ENCODE data around the gene BBS1. TPM values are rescaled to one million over a fixed set of nuclear protein-coding genes. Genes with fewer than 3 reads are reported as not detected.
"Not testable (repeated sequence)": the region's sequence is repeated elsewhere in the genome, so short reads cannot be mapped to it uniquely, and the experiment has no call there.

The BBS1 gene
- 10 to 100 TPM; 11.1 to 13.2 TPM for total RNA-seq

DNA sequence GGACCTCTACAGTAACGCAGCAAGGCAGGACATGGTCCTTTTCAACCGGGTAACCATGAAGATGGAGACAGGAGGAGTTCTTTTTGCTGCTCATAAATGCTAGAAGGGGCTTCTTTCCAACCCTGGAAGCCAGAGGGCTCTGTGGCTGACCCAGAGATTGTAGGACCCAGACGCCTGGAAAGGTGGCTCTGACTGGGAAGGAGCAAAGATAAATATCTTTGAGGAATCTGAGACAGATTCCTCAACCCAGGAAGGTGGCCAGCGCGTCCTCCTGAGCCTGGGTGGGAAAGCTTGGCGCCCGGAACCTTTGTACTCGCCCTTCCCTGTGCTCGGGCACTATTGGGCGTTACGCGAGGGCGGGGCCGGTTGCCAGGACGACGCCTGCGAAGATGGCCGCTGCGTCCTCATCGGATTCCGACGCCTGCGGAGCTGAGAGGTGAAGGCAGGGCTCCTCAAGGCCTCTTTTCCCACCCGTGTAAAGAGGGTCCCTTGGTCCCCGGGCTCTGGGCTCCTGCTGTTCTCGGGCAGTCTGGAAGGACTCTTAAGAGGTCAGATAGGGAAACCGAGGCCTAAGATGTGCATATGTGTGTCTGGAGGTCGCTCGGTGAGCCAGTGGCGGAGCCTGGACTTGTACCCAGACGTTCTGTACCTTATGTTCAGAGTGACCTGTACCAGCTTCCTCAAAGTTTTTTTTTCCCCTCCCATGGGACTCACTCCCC, at the start of gene BBS1:
BBS1 (plus strand) TSS at position 365 of the 719 bp plus-strand sequence; CDS start at position 390, 25 bp downstream.
- Mint-ChIP-seq H3K36me3 (peaks cover 13% of the 10 kb centered on the region), H3K9me3 (no peaks in the 10 kb centered on the region), H3K4me1 (ENCODE audit: low read depth) (peaks cover 16% of the 10 kb centered on the region), H3K4me3 (peak within 1 kb of the TSS; percentile 88), H3K27me3 (no peaks in the 10 kb centered on the region), H3K27ac (peak within 1 kb of the TSS; percentile 38)
- ChIA-PET POLR2A (interaction anchor here (0.5 to 1.8 kb wide), 4 partner anchors 12 to 36 kb away, joined by 3 to 8 read pairs (median 4); partner anchors contain the start of gene ZDHHC24), CTCF (interaction anchor here (0.6 to 4.2 kb wide), 8 partner anchors 19 to 342 kb away, joined by 3 to 24 read pairs (median 4); partner anchors contain the start of genes CCDC87, CCS, CTSF and NPAS4)
- intact Hi-C loops (cut with micrococcal nuclease), result no loop called here
- DNase-seq, result peak; percentile 87

DNA sequence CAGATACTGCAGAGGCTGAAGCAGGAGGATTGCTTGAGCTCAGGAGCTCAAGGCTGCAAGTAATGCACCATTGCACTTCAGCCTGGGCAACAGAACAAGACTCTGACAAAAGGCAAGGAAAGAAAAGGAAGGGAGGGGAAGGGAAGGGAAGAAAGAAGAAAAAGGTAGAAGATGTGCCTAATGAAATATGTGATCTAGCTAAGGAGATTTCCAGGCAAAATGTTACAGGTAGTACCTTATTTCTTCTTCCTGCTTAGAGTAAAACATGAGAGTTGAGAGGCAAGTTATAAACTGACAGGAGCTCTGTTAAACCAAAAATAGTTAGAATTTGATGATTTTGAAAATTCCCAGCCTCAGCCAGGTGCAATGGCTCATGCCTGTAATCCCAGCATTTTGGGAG, 48.4 kb upstream of the BBS1 start:
- ChIA-PET CTCF (interaction anchor here (1.0 to 1.5 kb wide), 2 partner anchors 53 to 76 kb away, joined by 4 read pairs; no protein-coding TSS in a partner anchor), POLR2A (no interaction called here)
- Mint-ChIP-seq H3K4me3 (no peak overlapping the region), H3K9me3 (no peaks in the 10 kb centered on the region), H3K27me3 (no peaks in the 10 kb centered on the region), H3K36me3 (no peaks in the 10 kb centered on the region), H3K4me1 (ENCODE audit: low read depth) (peaks cover 29% of the 10 kb centered on the region), H3K27ac (no peak overlapping the region)
- DNase-seq, result no peak
- intact Hi-C loops (cut with micrococcal nuclease), result no loop called here

DNA sequence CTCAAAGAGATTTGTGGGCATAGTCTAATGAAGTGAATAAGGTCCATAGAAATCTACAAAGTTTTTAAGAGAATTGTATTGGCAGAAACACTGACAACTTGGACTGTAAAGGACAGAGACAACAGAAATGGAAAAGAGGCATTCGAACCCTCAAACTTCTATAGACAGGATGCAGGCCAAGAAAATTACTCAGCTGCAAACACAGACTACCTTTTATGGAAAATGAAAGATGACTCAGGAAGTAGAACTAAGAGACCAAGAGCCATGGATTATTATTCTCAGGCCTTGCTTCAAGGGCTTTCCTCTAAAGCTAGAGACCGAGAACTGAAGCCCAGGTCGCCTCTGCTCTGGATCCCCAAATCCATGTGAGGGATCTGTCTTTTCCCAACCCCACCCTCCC, 47.5 kb upstream of the BBS1 start:
- H3K36me3 Mint-ChIP-seq, result no peaks in the 10 kb centered on the region
- no peaks in the 10 kb centered on the region for H3K9me3 Mint-ChIP-seq
- POLR2A ChIA-PET, result interaction anchor here (0.9 to 1.2 kb wide), 2 partner anchors 24 to 31 kb away, joined by 3 read pairs; partner anchors contain the start of gene MRPL11
- intact Hi-C loops (cut with micrococcal nuclease), result no loop called here
- peak overlapping the region; percentile 72 for H3K27ac Mint-ChIP-seq
- peaks cover 34% of the 10 kb centered on the region for H3K4me1 Mint-ChIP-seq (ENCODE audit: low read depth)
- CTCF ChIA-PET, result interaction anchor here (1.9 kb wide), 1 partner anchor 16 kb away, joined by 5 read pairs; no protein-coding TSS in a partner anchor
- no peak for DNase-seq
- H3K27me3 Mint-ChIP-seq, result no peaks in the 10 kb centered on the region
- no peak overlapping the region for H3K4me3 Mint-ChIP-seq

DNA sequence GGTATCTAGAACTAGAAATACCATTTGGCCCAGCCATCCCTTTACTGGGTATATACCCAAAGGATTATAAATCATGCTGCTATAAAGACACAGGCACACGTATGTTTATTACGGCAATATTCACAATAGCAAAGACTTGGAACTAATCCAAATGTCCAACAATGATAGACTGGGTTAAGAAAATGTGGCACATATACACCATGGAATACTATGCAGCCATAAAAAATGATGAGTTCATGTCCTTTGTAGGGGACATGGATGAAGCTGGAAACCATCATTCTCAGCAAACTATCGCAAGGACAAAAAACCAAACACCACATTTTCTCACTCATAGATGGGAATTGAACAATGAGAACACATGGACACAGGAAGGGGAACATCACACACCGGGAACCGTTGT, 46.3 kb upstream of the BBS1 start:
- CTCF ChIA-PET, result interaction anchor here (1.1 to 1.9 kb wide), 2 partner anchors 15 to 25 kb away, joined by 3 to 5 read pairs; partner anchors contain the start of gene MRPL11
- H3K4me3 Mint-ChIP-seq; H3K27me3 Mint-ChIP-seq; H3K9me3 Mint-ChIP-seq; intact Hi-C loops (cut with micrococcal nuclease); POLR2A ChIA-PET; H3K36me3 Mint-ChIP-seq; DNase-seq; H3K27ac Mint-ChIP-seq: not testable (repeated sequence)
- H3K4me1 Mint-ChIP-seq (ENCODE audit: low read depth), result peaks cover 35% of the 10 kb centered on the region

DNA sequence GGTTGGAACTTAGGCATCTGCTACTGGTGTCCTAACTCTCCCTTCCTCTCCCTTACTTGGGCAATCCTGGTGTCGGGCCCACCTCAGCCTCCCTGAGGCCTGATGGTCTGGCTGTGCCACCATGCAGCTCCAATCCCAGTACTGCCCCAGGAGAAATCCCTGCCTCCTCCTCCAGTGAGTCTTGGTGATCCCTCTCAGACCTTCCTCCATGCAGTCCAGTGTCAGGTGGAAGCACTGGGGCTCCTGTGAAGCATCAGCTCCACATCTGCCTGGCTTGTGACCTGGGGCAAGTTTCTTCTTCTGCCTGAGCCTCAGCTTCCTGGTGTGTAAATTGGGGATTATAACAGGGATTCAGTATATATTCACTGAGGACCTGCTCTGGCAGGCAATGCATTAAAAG, 45.5 kb upstream of the BBS1 start:
- no peaks in the 10 kb centered on the region for H3K9me3 Mint-ChIP-seq
- no peak overlapping the region for H3K4me3 Mint-ChIP-seq
- H3K27me3 Mint-ChIP-seq, result no peaks in the 10 kb centered on the region
- peaks cover 31% of the 10 kb centered on the region for H3K4me1 Mint-ChIP-seq (ENCODE audit: low read depth)
- DNase-seq, result no peak
- CTCF ChIA-PET, result interaction anchor here (1.1 to 3.1 kb wide), 2 partner anchors 14 to 26 kb away, joined by 3 to 17 read pairs; partner anchors contain the start of gene MRPL11
- no peaks in the 10 kb centered on the region for H3K36me3 Mint-ChIP-seq
- POLR2A ChIA-PET, result no interaction called here
- intact Hi-C loops (cut with micrococcal nuclease), result no loop called here
- no peak overlapping the region for H3K27ac Mint-ChIP-seq

DNA sequence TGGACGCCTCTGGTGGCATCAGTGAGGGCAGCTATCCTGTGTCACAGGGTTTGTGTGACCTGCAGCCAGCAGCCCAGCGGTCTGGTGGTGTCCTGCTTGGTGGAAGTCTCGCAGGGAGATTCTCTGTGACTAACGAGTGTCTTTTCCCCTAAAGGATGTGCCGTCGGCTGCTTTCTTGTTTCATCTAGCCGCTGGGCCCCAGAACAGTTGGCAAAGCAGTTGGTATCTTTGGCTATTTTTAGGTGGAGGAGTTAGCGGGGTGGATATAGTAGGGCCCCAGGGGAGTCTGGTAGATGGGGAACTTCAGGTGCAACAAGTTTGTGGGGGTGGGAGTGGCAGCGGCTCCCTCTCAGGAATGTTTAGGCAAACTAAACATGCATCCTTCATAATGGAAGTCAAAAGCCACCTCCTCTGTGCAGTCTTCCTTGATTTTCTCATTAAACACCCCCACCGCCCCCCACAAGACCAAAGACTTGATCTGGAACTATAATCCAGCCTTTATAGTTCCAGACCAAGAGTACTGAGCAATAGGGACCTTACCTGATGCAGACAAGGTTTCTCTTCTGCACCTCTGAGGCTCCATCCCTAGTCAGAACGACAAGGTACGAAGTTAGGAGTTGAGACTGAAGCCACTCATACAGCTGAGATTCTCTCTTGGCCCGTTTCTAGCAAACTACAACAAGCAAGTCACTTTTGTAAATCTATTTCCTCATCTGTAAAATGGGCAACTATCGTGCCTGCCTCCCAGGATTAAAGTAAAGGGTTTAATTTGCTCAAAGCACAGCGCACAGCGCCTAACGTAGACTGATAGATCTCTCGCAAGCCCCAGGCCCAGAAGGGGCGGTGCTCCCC, 44.8 kb upstream of the BBS1 start:
- Mint-ChIP-seq H3K36me3 (no peaks in the 10 kb centered on the region), H3K4me1 (ENCODE audit: low read depth) (peaks cover 31% of the 10 kb centered on the region), H3K4me3 (peak overlapping the region; percentile 78), H3K27ac (peak overlapping the region; percentile 64), H3K27me3 (no peaks in the 10 kb centered on the region), H3K9me3 (no peaks in the 10 kb centered on the region)
- no peak for DNase-seq
- POLR2A ChIA-PET, result interaction anchor here (1.2 to 2.4 kb wide), 2 partner anchors 14 to 80 kb away, joined by 4 to 15 read pairs; partner anchors contain the start of genes ACTN3, DPP3 and ZDHHC24
- intact Hi-C loops (cut with micrococcal nuclease), result loop anchor here (1.0 kb wide), 2 partner anchors 15 to 26 kb away; partner anchors contain the start of gene DPP3
- CTCF ChIA-PET, result interaction anchor here (1.1 to 3.1 kb wide), 6 partner anchors 13 to 212 kb away, joined by 3 to 17 read pairs (median 5); partner anchors contain the start of genes DPP3, MRPL11 and RBM4B

DNA sequence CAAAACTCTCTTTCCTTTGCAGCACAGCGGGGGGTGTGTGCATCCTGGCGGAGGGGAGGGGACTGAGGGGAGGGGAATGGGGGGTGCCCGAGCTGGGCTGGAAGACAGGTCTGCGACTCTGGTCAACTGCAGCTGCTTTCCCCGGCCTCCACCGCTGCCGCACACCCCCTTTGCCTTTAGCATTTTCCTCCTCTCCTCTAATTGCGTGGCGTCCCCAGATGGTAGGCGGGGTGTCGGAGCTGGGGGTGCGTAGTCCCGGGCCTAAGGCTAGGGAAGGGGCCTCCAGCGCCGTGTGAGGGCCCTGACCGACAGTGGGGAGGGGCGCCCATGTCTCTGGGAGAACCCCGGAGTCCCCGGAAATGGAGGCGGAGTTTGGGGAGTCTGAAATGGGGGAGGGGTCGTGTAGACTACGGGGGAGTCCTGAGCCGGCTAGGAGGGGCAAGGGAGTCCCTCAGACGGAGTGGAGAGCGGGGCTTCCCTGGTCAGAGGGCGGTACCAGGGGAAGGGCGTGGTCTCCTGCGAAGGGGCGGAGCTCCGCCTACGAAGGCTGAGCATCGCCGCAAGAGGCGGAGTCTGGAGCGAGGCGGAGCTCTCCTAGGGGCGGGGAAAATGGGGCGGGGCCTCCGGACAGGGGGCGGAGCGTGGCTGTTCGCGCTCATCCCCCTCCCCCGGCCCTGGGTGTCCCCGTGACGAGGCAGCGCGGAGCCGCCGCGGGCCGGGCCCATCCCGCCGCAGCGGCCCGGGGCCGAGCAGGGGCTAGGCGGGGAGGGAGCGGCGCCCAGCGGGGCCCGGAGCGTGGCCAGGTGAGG, 44.0 kb upstream of the BBS1 start, which contains the start of gene PELI3:
PELI3 (plus strand) TSS at position 681 of the 809 bp plus-strand sequence. CDS start 1,224 bp downstream, outside the sequence.
- intact Hi-C loops (cut with micrococcal nuclease), result loop anchor here (1.0 kb wide), 2 partner anchors 14 to 27 kb away; partner anchors contain the start of gene DPP3
- DNase-seq, result peak; percentile 96
- Mint-ChIP-seq H3K4me1 (ENCODE audit: low read depth) (peaks cover 31% of the 10 kb centered on the region), H3K27ac (peak within 1 kb of the TSS; percentile 64), H3K27me3 (no peaks in the 10 kb centered on the region), H3K9me3 (no peaks in the 10 kb centered on the region), H3K36me3 (no peaks in the 10 kb centered on the region), H3K4me3 (peak within 1 kb of the TSS; percentile 79)
- ChIA-PET POLR2A (interaction anchor here (0.6 to 2.4 kb wide), 3 partner anchors 14 to 80 kb away, joined by 3 to 15 read pairs (median 4); partner anchors contain the start of genes ACTN3, DPP3 and ZDHHC24), CTCF (interaction anchor here (0.6 to 3.1 kb wide), 11 partner anchors 10 to 211 kb away, joined by 3 to 17 read pairs (median 4); partner anchors contain the start of genes DPP3, MRPL11 and RBM4B)

DNA sequence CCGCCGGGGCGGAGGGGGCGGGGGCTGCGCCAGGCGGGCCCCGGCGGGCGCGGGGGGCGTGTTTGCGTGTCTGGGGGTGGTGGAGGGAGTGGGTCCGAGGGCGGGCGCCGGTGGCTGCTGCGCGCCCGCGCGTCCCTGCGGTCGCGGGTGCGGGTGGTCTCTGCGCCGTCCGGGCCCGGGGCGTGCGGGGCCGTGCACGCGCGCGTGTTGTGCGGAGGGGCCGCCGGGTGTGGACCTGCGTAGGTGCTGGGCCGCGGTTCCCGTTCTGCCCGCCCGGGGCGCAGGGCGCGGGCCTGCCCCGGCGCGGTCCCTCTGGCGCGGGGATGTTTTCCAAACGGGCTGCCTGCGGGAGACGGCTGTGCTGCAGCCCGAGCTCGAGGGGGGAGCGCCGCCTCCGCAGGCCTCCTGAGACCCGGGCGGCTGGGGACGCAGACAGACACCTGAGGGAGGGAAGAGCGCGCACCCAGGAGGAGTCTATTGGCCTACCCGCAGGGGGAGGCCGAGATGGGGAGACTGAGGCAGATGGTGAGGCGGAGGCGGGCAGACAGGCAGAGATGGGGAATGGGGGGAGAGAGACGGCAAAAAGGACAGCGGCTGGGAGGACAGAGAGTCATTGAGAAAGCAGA, 43.3 kb upstream of the BBS1 start:
- intact Hi-C loops (cut with micrococcal nuclease), result no loop called here
- Mint-ChIP-seq H3K4me3 (peak overlapping the region; percentile 79), H3K4me1 (ENCODE audit: low read depth) (peaks cover 31% of the 10 kb centered on the region), H3K9me3 (no peaks in the 10 kb centered on the region), H3K27ac (no peak overlapping the region), H3K36me3 (no peaks in the 10 kb centered on the region), H3K27me3 (no peaks in the 10 kb centered on the region)
- POLR2A ChIA-PET, result interaction anchor here (1.2 to 2.4 kb wide), 2 partner anchors 13 to 79 kb away, joined by 4 to 15 read pairs; partner anchors contain the start of genes ACTN3, DPP3 and ZDHHC24
- CTCF ChIA-PET, result interaction anchor here (0.6 to 3.1 kb wide), 11 partner anchors 10 to 211 kb away, joined by 3 to 17 read pairs (median 4); partner anchors contain the start of genes DPP3, MRPL11 and RBM4B
- DNase-seq, result peak; percentile 55

DNA sequence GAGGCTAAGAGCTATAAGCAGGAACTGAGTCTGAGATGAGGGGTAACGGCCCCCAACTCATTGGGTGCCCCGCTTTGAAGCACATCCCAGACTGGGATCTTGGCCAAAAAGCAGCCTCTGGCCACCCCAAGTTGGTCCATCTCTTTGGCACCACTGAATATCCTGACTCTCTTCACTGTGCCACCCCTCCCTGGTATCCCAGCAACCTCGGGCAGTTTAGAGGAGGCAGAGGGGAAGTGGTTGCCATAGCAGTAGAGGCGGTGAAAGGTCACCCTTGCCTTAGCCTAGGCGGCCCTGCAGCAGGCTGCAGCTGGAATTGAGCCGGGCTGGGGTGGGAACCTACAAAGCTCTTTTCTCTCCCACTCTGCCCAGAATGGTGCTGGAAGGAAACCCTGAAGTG, 42.7 kb upstream of the BBS1 start:
- H3K27ac Mint-ChIP-seq, result no peak overlapping the region
- ChIA-PET CTCF (interaction anchor here (1.0 to 3.1 kb wide), 4 partner anchors 10 to 81 kb away, joined by 3 to 17 read pairs (median 4); no protein-coding TSS in a partner anchor), POLR2A (interaction anchor here (2.4 kb wide), 1 partner anchor 12 kb away, joined by 15 read pairs; the partner anchor contains the start of gene DPP3)
- H3K4me3 Mint-ChIP-seq, result peak overlapping the region; percentile 79
- DNase-seq, result peak; percentile 42
- intact Hi-C loops (cut with micrococcal nuclease), result no loop called here
- peaks cover 27% of the 10 kb centered on the region for H3K4me1 Mint-ChIP-seq (ENCODE audit: low read depth)
- H3K9me3 Mint-ChIP-seq, result no peaks in the 10 kb centered on the region
- H3K27me3 Mint-ChIP-seq, result no peaks in the 10 kb centered on the region
- H3K36me3 Mint-ChIP-seq, result no peaks in the 10 kb centered on the region

DNA sequence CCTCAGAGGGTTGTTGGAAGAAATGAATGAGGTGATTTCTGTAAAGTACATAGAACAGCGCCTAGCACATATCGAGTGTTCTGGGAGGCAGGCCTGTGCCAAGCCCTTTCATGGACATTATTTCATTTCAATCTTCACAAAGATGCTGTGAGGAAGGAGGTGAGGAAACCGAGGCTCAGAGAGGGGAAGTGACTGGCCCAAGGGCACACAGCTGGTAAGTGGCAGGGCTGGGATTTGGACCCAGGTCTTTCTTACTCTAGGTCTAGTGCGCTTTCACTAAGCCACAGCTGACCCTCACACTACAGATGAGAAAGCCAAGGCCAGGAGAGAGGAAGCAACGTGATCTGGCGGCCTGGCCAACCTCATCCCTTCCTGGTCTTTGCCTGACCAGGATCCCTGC, 41.7 kb upstream of the BBS1 start:
- POLR2A ChIA-PET, result interaction anchor here (0.6 to 1.9 kb wide), 2 partner anchors 11 to 249 kb away, joined by 3 to 9 read pairs; partner anchors contain the start of gene DPP3

More for the DNA sequence above, 41.7 kb upstream of the BBS1 start:
- no peak for DNase-seq
- Mint-ChIP-seq H3K36me3 (no peaks in the 10 kb centered on the region), H3K27ac (no peak overlapping the region), H3K27me3 (no peaks in the 10 kb centered on the region), H3K4me1 (ENCODE audit: low read depth) (peaks cover 21% of the 10 kb centered on the region), H3K4me3 (peak overlapping the region; percentile 20), H3K9me3 (no peaks in the 10 kb centered on the region)
- intact Hi-C loops (cut with micrococcal nuclease), result no loop called here
- CTCF ChIA-PET, result interaction anchor here (1.2 to 1.7 kb wide), 3 partner anchors 10 to 82 kb away, joined by 3 to 12 read pairs (median 6); partner anchors contain the start of gene DPP3

Measured in activated CD4-positive, alpha-beta memory T cell treated with anti-CD3 and anti-CD28 coated beads for 36 hours (primary cell).